ENCODE results near the gene LIX1L. TPM values are rescaled to one million over a fixed set of nuclear protein-coding genes. Genes with fewer than 3 reads are reported as not detected.

Gene LIX1L
- total RNA-seq, 2 experiments from 2014 or later: 21.4 to 21.5 TPM

GRCh38 chr1:145949219-145949618 lies 8.6 kb downstream of the LIX1L start:
- no peak overlapping the region for H3K27ac ChIP-seq (ENCODE audit: low read depth in 1 of 2, low read length in 2 of 2)
- Mint-ChIP-seq H3K4me1 (ENCODE audit: low read depth) (peaks cover 49% of the 10 kb centered on the region), H3K36me3 (ENCODE audit: low read depth) (peaks cover 66% of the 10 kb centered on the region), H3K27me3 (no peaks in the 10 kb centered on the region), H3K27ac (peak overlapping the region; percentile 34), H3K4me3 (no peak overlapping the region), H3K9me3 (no peaks in the 10 kb centered on the region)
- H3K36me3 ChIP-seq (ENCODE audit: insufficient read depth, low read length): peaks cover 51% of the 10 kb centered on the region
- no peaks in the 10 kb centered on the region for H3K27me3 ChIP-seq (ENCODE audit: control insufficient read depth in 1 of 2, insufficient read depth in 2 of 2, low read length in 2 of 2)
- intact Hi-C loops (cut with DNase I, micrococcal nuclease): no loop called here
- ATAC-seq (ENCODE audit: poor library complexity): no peak
- H3K9me3 ChIP-seq (ENCODE audit: control insufficient read depth in 1 of 2, insufficient read depth in 1 of 2, low read length in 2 of 2): no peaks in the 10 kb centered on the region
- no peak for DNase-seq
- ChIA-PET POLR2A (interaction anchor here (1.0 to 2.1 kb wide), 3 partner anchors 9 to 31 kb away, joined by 5 to 11 read pairs (median 9); partner anchors contain the start of genes LIX1L, PEX11B and RBM8A), CTCF (interaction anchor here (0.7 to 1.5 kb wide), 3 partner anchors 11 to 22 kb away, joined by 4 read pairs; partner anchors contain the start of genes ANKRD34A and RBM8A)
- no peak overlapping the region for H3K4me3 ChIP-seq (ENCODE audit: low read length)
- peaks cover 21% of the 10 kb centered on the region for H3K4me1 ChIP-seq (ENCODE audit: insufficient read depth, low read length)
- no peak for TF ChIP-seq CTCF (IDR thresholded peaks at IDR 0.05)

GRCh38 chr1:145947551-145947950 lies 10.3 kb downstream of the LIX1L start:
- Histone ChIP-seq H3K4me1 (ENCODE audit: insufficient read depth, low read length) (peaks cover 13% of the 10 kb centered on the region), H3K9me3 (ENCODE audit: control insufficient read depth in 1 of 2, insufficient read depth in 1 of 2, low read length in 2 of 2) (no peaks in the 10 kb centered on the region), H3K4me3 (ENCODE audit: low read length) (no peak overlapping the region), H3K27me3 (ENCODE audit: control insufficient read depth in 1 of 2, insufficient read depth in 2 of 2, low read length in 2 of 2) (no peaks in the 10 kb centered on the region), H3K27ac (ENCODE audit: low read depth in 1 of 2, low read length in 2 of 2) (no peak overlapping the region), H3K36me3 (ENCODE audit: insufficient read depth, low read length) (peaks cover 58% of the 10 kb centered on the region)
- intact Hi-C loops (cut with DNase I, micrococcal nuclease): no loop called here
- TF ChIP-seq CTCF (IDR thresholded peaks at IDR 0.05): no peak
- no peaks in the 10 kb centered on the region for H3K9me3 Mint-ChIP-seq
- DNase-seq (no peak), ATAC-seq (ENCODE audit: poor library complexity) (no peak)
- H3K36me3 Mint-ChIP-seq (ENCODE audit: low read depth): peaks cover 69% of the 10 kb centered on the region
- ChIA-PET POLR2A (interaction anchor here (1.3 kb wide), 1 partner anchor 11 kb away, joined by 3 read pairs; no protein-coding TSS in a partner anchor), CTCF (no interaction called here)
- no peak overlapping the region for H3K4me3 Mint-ChIP-seq
- H3K27me3 Mint-ChIP-seq: no peaks in the 10 kb centered on the region
- H3K27ac Mint-ChIP-seq: no peak overlapping the region
- peaks cover 42% of the 10 kb centered on the region for H3K4me1 Mint-ChIP-seq (ENCODE audit: low read depth)

- Mint-ChIP-seq H3K9me3 (no peaks in the 10 kb centered on the region), H3K27me3 (no peaks in the 10 kb centered on the region), H3K4me1 (ENCODE audit: low read depth) (peaks cover 34% of the 10 kb centered on the region), H3K4me3 (no peak overlapping the region), H3K36me3 (ENCODE audit: low read depth) (peaks cover 71% of the 10 kb centered on the region), H3K27ac (no peak overlapping the region)
- intact Hi-C loops (cut with DNase I, micrococcal nuclease): no loop called here
- POLR2A ChIA-PET: no interaction called here
- no peak for ATAC-seq (ENCODE audit: poor library complexity)
- H3K27ac ChIP-seq (ENCODE audit: low read depth in 1 of 2, low read length in 2 of 2): no peak overlapping the region
- H3K36me3 ChIP-seq (ENCODE audit: insufficient read depth, low read length): peaks cover 58% of the 10 kb centered on the region
- no peak for TF ChIP-seq CTCF (IDR thresholded peaks at IDR 0.05)
- peaks cover 13% of the 10 kb centered on the region for H3K4me1 ChIP-seq (ENCODE audit: insufficient read depth, low read length)
- CTCF ChIA-PET: no interaction called here
- no peaks in the 10 kb centered on the region for H3K9me3 ChIP-seq (ENCODE audit: control insufficient read depth in 1 of 2, insufficient read depth in 1 of 2, low read length in 2 of 2)
- no peak for DNase-seq
- H3K27me3 ChIP-seq (ENCODE audit: control insufficient read depth in 1 of 2, insufficient read depth in 2 of 2, low read length in 2 of 2): no peaks in the 10 kb centered on the region
- no peak overlapping the region for H3K4me3 ChIP-seq (ENCODE audit: low read length)
Observed at GRCh38 chr1:145946477-145946986, 11.3 kb downstream of the LIX1L start.
